Trophoblast cell (in vitro differentiated cells and primary cell): Measurements from ENCODE around the gene FAM135A.
A peak's percentile ranks its signal among the peaks of the same experiment; 100 is the strongest.

Experiments
- DNase-seq, 2 donors: peaks; one replicate each; pipeline ENCODE4 v3.0.0-alpha.2; 2016
- H2AFZ ChIP-seq: 2 replicates; pipeline ENCODE4 v1.6.1; 2013; ENCODE audit warnings: low read length, moderate library complexity, mild to moderate bottlenecking; ENCODE audit not compliant: insufficient read depth, poor library complexity
- H2AK5ac ChIP-seq: 2 replicates; pipeline ENCODE4 v1.6.1; 2013; ENCODE audit warnings: mild to moderate bottlenecking, low read length
- H2BK120ac ChIP-seq: 2 replicates; pipeline ENCODE4 v1.6.1; 2013; ENCODE audit warnings: low read length, mild to moderate bottlenecking, moderate library complexity; ENCODE audit not compliant: insufficient read depth, poor library complexity
- H2BK12ac ChIP-seq: 2 replicates; pipeline ENCODE4 v1.6.1; 2013; ENCODE audit warnings: mild to moderate bottlenecking, low read length, moderate library complexity
- H2BK5ac ChIP-seq: 2 replicates; pipeline ENCODE4 v1.6.1; 2013; ENCODE audit warnings: low read length, low read depth, moderate library complexity, mild to moderate bottlenecking; ENCODE audit not compliant: poor library complexity
- H3K14ac ChIP-seq: 2 replicates; pipeline ENCODE4 v1.6.1; 2013; ENCODE audit warnings: mild to moderate bottlenecking, low read length
- H3K18ac ChIP-seq: 2 replicates; pipeline ENCODE4 v1.6.1; 2013; ENCODE audit warnings: mild to moderate bottlenecking, low read length
- H3K23ac ChIP-seq: 2 replicates; pipeline ENCODE4 v1.6.1; 2013; ENCODE audit warnings: low read length
- H3K27ac ChIP-seq: 2 replicates; pipeline ENCODE4 v1.5.1; 2013; ENCODE audit warnings: low read depth, mild to moderate bottlenecking, inconsistent platforms, low read length, moderate library complexity
- H3K27me3 ChIP-seq: 2 replicates; pipeline ENCODE4 v1.6.1; 2013; ENCODE audit warnings: inconsistent platforms, mild to moderate bottlenecking, low read length, moderate library complexity; ENCODE audit not compliant: insufficient read depth
- H3K36me3 ChIP-seq, 2 experiments: 1 replicate in 1 of 2; 2 replicates in 1 of 2; pipeline ENCODE4 v1.6.1; 2013; ENCODE audit warnings: low read length in 2 of 2, mild to moderate bottlenecking in 2 of 2, moderate library complexity in 1 of 2; ENCODE audit not compliant: insufficient read depth in 2 of 2, control insufficient read depth in 1 of 2
- H3K4ac ChIP-seq: 2 replicates; pipeline ENCODE4 v1.6.1; 2013; ENCODE audit warnings: low read depth, mild to moderate bottlenecking, low read length, moderate library complexity
- H3K4me1 ChIP-seq, 2 experiments: 1 replicate in 1 of 2; 2 replicates in 1 of 2; pipeline ENCODE4 v1.6.1; 2013; ENCODE audit warnings: low read length in 2 of 2, mild to moderate bottlenecking in 2 of 2, moderate library complexity in 1 of 2; ENCODE audit not compliant: insufficient read depth in 2 of 2, control insufficient read depth in 1 of 2
- H3K4me2 ChIP-seq: 2 replicates; pipeline ENCODE4 v1.6.1; 2013; ENCODE audit warnings: inconsistent platforms, mild to moderate bottlenecking, low read length, moderate library complexity
- H3K4me3 ChIP-seq: 2 replicates; pipeline ENCODE4 v1.5.1; 2013; ENCODE audit warnings: mild to moderate bottlenecking, low read depth, low read length, inconsistent platforms
- H3K79me1 ChIP-seq: one replicate; pipeline ENCODE4 v1.6.1; 2013; ENCODE audit warnings: low read length
- H3K79me2 ChIP-seq: 2 replicates; pipeline ENCODE4 v1.6.1; 2013; ENCODE audit warnings: low read length, mild to moderate bottlenecking; ENCODE audit not compliant: control insufficient read depth, insufficient read depth, poor library complexity
- H3K9ac ChIP-seq: 2 replicates; pipeline ENCODE4 v1.6.1; 2013; ENCODE audit warnings: mild to moderate bottlenecking, low read length
- H3K9me3 ChIP-seq: 2 replicates; pipeline ENCODE4 v1.6.1; 2013; ENCODE audit warnings: low read depth, mild to moderate bottlenecking, control low read depth, inconsistent platforms, low read length; ENCODE audit not compliant: insufficient read depth
- H4K12ac ChIP-seq: 2 replicates; pipeline ENCODE4 v1.6.1; 2013; ENCODE audit warnings: low read depth, mild to moderate bottlenecking, low read length, moderate library complexity
- H4K8ac ChIP-seq: 2 replicates; pipeline ENCODE4 v1.6.1; 2013; ENCODE audit warnings: low read depth, mild to moderate bottlenecking, low read length, moderate library complexity
- H4K91ac ChIP-seq: one replicate; pipeline ENCODE4 v1.6.1; 2013; ENCODE audit warnings: low read depth, mild to moderate bottlenecking, low read length, moderate library complexity
- WGBS: extraction: QIAGEN DNeasy Blood & Tissue Kit; methylation state at CpG from one replicate; pipeline ENCODE4 v1.1.7; 2013; ENCODE audit warnings: missing lambda C conversion rate; ENCODE audit not compliant: insufficient read length, insufficient coverage; ENCODE audit errors: extremely low coverage; 5-methylcytosine and 5-hydroxymethylcytosine counted together

The FAM135A gene

DNA sequence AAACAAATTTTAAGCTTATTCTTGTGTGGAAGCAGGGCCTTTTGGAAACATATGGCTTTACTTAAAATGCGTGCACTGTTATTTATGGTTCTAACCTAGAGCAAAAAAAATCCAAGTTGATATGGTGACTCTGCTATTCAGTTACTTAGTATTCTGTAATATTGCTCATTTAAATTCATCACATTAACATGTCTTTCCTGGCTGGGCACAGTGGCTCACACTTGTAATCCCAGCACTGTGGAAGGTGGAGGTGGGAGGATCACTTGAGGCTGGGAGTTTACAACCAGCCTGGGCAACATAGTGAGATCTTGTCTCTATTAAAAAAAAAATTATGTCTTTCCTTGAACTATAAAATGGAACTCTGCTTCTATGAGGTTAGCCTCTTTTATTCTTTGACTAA, 95.6 kb downstream of the FAM135A start:
- no peaks in the 10 kb centered on the region for H3K79me2 ChIP-seq
- H4K8ac ChIP-seq, result no peak overlapping the region
- H3K79me1 ChIP-seq, result no peaks in the 10 kb centered on the region

DNA sequence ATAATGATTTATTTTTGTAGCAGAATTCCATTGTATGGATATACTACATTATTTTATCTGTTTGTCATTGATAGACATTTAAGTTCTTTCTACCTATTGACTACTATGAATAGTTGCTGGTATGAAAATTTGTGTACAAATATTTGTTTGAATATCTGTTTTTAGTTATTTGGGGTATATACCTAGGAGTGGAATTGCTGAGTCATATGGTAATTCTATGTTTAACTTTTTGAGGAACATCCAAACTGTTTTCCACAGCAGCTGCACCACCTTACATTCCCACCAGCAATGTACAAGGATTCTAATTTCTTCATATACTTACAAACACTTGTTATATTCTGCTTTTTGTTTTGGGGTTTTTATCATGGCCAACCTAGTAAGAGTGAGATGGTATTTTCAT, 97.3 kb downstream of the FAM135A start:
- no peak overlapping the region for H4K8ac ChIP-seq
- no peaks in the 10 kb centered on the region for H3K27me3 ChIP-seq
- H3K4me2 ChIP-seq, result no peak overlapping the region
- no peaks in the 10 kb centered on the region for H3K36me3 ChIP-seq
- no peak overlapping the region for H2AK5ac ChIP-seq
- H3K9me3 ChIP-seq, result no peaks in the 10 kb centered on the region
- H3K4ac ChIP-seq, result no peak overlapping the region
- H2BK120ac ChIP-seq, result no peak overlapping the region
- no peak overlapping the region for H3K9ac ChIP-seq
- H4K91ac ChIP-seq, result no peak overlapping the region
- H3K79me1 ChIP-seq, result no peaks in the 10 kb centered on the region
- no peak overlapping the region for H2BK12ac ChIP-seq
- no peak overlapping the region for H2BK5ac ChIP-seq
- H3K23ac ChIP-seq, result no peak overlapping the region
- no peak overlapping the region for H4K12ac ChIP-seq
- H3K27ac ChIP-seq, result no peak overlapping the region
- DNase-seq, result no peak
- no peak overlapping the region for H2AFZ ChIP-seq
- H3K18ac ChIP-seq, result no peak overlapping the region
- no peak overlapping the region for H3K14ac ChIP-seq
- H3K4me3 ChIP-seq, result no peak overlapping the region
- H3K79me2 ChIP-seq, result no peaks in the 10 kb centered on the region
- H3K4me1 ChIP-seq, result no peaks in the 10 kb centered on the region

More for the DNA sequence above, 95.6 kb downstream of the FAM135A start:
- no peak overlapping the region for H3K23ac ChIP-seq
- H2BK5ac ChIP-seq, result no peak overlapping the region
- no peak overlapping the region for H3K27ac ChIP-seq
- no peak overlapping the region for H4K12ac ChIP-seq
- no peak for DNase-seq
- no peak overlapping the region for H2AFZ ChIP-seq
- no peak overlapping the region for H3K4ac ChIP-seq
- no peak overlapping the region for H3K14ac ChIP-seq
- no peak overlapping the region for H2BK120ac ChIP-seq
- no peak overlapping the region for H2AK5ac ChIP-seq
- no CpG with 5 or more reads among the region's 1 CpG for WGBS
- no peaks in the 10 kb centered on the region for H3K4me1 ChIP-seq
- no peak overlapping the region for H3K9ac ChIP-seq
- no peaks in the 10 kb centered on the region for H3K27me3 ChIP-seq
- no peak overlapping the region for H3K18ac ChIP-seq
- H3K4me3 ChIP-seq, result no peak overlapping the region
- peaks cover 0 to 4% of the 10 kb centered on the region in 2 experiments for H3K36me3 ChIP-seq
- H2BK12ac ChIP-seq, result no peak overlapping the region
- H4K91ac ChIP-seq, result no peak overlapping the region
- H3K9me3 ChIP-seq, result no peaks in the 10 kb centered on the region
- no peak overlapping the region for H3K4me2 ChIP-seq

DNA sequence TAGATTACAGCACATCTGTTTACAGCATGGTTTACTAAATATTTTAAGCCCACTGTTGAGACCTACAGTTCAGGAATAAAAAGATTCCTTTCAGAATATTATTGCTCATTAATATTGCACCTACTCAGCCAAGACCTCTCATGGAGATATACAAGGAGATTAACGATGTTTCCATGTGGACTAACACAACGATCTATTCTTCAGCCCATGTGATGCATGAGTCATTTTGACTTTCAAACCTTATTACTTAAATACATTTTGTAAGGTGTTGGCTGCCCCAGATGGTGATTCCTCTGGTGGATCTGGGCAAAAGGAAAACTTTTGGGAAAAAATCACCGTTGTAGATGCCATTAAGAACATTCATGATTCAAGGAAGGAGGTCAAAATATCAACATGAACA, 105.4 kb downstream of the FAM135A start:
- Histone ChIP-seq H3K79me2 (no peaks in the 10 kb centered on the region), H3K36me3 (no peaks in the 10 kb centered on the region), H3K4me3 (no peak overlapping the region), H3K9me3 (no peaks in the 10 kb centered on the region), H3K9ac (no peak overlapping the region), H2AFZ (no peak overlapping the region), H3K18ac (no peak overlapping the region), H3K27ac (no peak overlapping the region), H4K12ac (no peak overlapping the region), H3K27me3 (no peaks in the 10 kb centered on the region), H4K91ac (no peak overlapping the region), H3K4me2 (no peak overlapping the region), H2BK120ac (no peak overlapping the region), H3K23ac (no peak overlapping the region), H3K79me1 (no peaks in the 10 kb centered on the region), H3K4me1 (no peaks in the 10 kb centered on the region), H3K4ac (no peak overlapping the region), H2AK5ac (no peak overlapping the region), H2BK12ac (no peak overlapping the region), H2BK5ac (no peak overlapping the region), H4K8ac (no peak overlapping the region), H3K14ac (no peak overlapping the region)
- WGBS, result no CpG with 5 or more reads among the region's 3 CpGs
- DNase-seq, result no peak

DNA sequence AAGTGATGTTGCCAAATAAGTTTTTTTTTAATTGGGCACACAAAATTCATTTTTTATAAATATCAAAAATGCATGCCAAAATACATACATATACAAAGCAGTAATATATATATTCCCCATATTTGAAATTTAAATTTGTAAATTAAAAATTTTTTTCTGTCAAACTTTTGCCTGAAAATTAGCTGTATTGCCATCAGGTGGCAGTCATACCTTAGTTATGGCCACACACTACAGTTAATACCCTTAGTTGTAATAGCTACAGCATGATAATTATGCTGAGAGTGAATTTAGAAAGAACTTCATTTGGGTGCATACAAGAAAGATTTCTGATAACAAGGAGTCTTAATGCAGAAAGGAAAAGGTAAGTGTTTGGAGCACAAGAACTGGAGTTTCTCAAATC, 107.3 kb downstream of the FAM135A start:
- Histone ChIP-seq H3K27me3 (no peaks in the 10 kb centered on the region), H3K9me3 (no peaks in the 10 kb centered on the region), H3K9ac (no peak overlapping the region), H4K8ac (no peak overlapping the region), H3K4me2 (no peak overlapping the region), H3K23ac (no peak overlapping the region), H3K79me2 (no peaks in the 10 kb centered on the region), H3K27ac (no peak overlapping the region), H3K4ac (no peak overlapping the region), H2BK120ac (no peak overlapping the region), H2AFZ (no peak overlapping the region), H3K14ac (no peak overlapping the region), H2BK5ac (no peak overlapping the region), H3K79me1 (no peaks in the 10 kb centered on the region), H3K18ac (no peak overlapping the region), H4K91ac (no peak overlapping the region), H3K4me1 (no peaks in the 10 kb centered on the region), H4K12ac (no peak overlapping the region), H3K4me3 (no peak overlapping the region), H2BK12ac (no peak overlapping the region), H2AK5ac (no peak overlapping the region), H3K36me3 (no peaks in the 10 kb centered on the region)
- DNase-seq, result peak in 1 of 2 donors; percentile 52
